ENCODE measurements around the gene ANKRD39. TPM values are rescaled to one million over a fixed set of nuclear protein-coding genes. Genes with fewer than 3 reads are reported as not detected.

ANKRD39 gene
- total RNA-seq, 1 donor: 6.1 TPM

GRCh38 chr2:96887493-96888012, 29.7 kb upstream of the ANKRD39 start:
- peak; percentile 47 for DNase-seq (ENCODE audit: low read depth)
- no peak for TF ChIP-seq CTCF (IDR thresholded peaks at IDR 0.05; ENCODE audit: insufficient read depth, low read length)

GRCh38 chr2:96885432-96886347, 27.9 kb upstream of the ANKRD39 start:
- no peak for TF ChIP-seq CTCF (IDR thresholded peaks at IDR 0.05; ENCODE audit: insufficient read depth, low read length)
- H3K4me3 ChIP-seq (ENCODE audit: low read depth, low read length): no peak overlapping the region
- no peak for DNase-seq (ENCODE audit: low read depth)

More at GRCh38 chr2:96887493-96888012, 29.7 kb upstream of the ANKRD39 start:
- no peak overlapping the region for H3K4me3 ChIP-seq (ENCODE audit: low read depth, low read length)

- no peak for DNase-seq (ENCODE audit: low read depth)
- no peak for TF ChIP-seq CTCF (IDR thresholded peaks at IDR 0.05; ENCODE audit: insufficient read depth, low read length)
- H3K4me3 ChIP-seq (ENCODE audit: low read depth, low read length): no peak overlapping the region
Observed at GRCh38 chr2:96884299-96885094, 26.7 kb upstream of the ANKRD39 start.

- no peak overlapping the region for H3K4me3 ChIP-seq (ENCODE audit: low read depth, low read length)
- no peak for TF ChIP-seq CTCF (IDR thresholded peaks at IDR 0.05; ENCODE audit: insufficient read depth, low read length)
- DNase-seq (ENCODE audit: low read depth): no peak
Observed at GRCh38 chr2:96883306-96883705, 25.5 kb upstream of the ANKRD39 start.

- TF ChIP-seq CTCF (IDR thresholded peaks at IDR 0.05; ENCODE audit: insufficient read depth, low read length): no peak
- DNase-seq (ENCODE audit: low read depth): no peak
Observed at GRCh38 chr2:96882906-96883305, 25.1 kb upstream of the ANKRD39 start.

GRCh38 chr2:96882230-96882629, 24.4 kb upstream of the ANKRD39 start:
- DNase-seq (ENCODE audit: low read depth): no peak
- H3K4me3 ChIP-seq (ENCODE audit: low read depth, low read length): no peak overlapping the region
- no peak for TF ChIP-seq CTCF (IDR thresholded peaks at IDR 0.05; ENCODE audit: insufficient read depth, low read length)

More at GRCh38 chr2:96882906-96883305, 25.1 kb upstream of the ANKRD39 start:
- no peak overlapping the region for H3K4me3 ChIP-seq (ENCODE audit: low read depth, low read length)

All from fibroblast of the aortic adventitia (primary cell).